Fibroblast of skin of left biceps (primary cell): ENCODE data around the gene POLRMT.
A peak's percentile ranks its signal among the peaks of the same experiment; 100 is the strongest.
"Not testable (repeated sequence)": the region's sequence is repeated elsewhere in the genome, so short reads cannot be mapped to it uniquely, and the experiment has no call there.

Source experiments
- DNase-seq, 2 experiments: peaks; one replicate each; pipeline ENCODE4 v3.0.0-alpha.2; 2013; ENCODE audit warnings: low read depth in 2 of 2

POLRMT gene

DNA sequence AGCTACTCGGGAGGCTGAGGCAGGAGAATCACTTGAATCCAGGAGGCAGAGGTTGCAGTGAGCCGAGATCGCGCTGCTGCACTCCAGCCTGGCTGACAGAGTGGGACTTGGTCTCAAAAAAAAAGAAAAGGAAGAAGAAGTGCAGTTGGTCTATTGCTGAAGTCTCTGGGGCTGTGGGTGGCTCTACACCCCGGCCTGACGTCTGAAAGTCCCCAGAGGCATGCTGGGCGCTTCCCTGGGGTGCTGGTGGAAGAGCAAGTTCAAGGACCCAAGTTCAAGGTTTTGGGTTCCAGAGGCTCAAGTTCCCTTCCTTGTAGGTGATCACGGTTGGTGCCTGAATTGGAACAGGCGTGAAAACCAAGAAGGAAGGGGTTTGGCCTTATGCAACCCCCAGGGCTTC is 39.8 kb downstream of the POLRMT start:
- DNase-seq = no peak

DNA sequence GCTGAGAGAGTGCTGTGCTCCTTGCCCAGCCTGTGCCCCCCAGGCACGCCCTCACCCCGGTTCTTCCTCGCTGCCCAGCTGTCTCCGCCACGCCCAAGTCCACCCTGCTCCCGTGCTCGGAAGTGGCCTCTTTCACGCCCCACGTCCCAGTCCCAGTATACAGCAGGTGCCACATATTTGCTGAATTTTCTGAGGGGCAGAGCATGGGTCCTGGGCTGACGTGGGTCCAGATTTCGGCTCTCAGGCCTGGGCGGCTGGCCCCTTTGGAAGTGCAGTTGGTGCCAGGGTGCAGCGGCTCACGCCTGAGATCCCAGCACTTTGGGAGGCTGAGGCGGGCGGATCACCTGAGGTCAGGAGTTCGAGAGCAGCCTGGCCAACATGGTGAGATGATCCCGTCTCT is 40.3 kb downstream of the POLRMT start:
- DNase-seq = no peak

DNA sequence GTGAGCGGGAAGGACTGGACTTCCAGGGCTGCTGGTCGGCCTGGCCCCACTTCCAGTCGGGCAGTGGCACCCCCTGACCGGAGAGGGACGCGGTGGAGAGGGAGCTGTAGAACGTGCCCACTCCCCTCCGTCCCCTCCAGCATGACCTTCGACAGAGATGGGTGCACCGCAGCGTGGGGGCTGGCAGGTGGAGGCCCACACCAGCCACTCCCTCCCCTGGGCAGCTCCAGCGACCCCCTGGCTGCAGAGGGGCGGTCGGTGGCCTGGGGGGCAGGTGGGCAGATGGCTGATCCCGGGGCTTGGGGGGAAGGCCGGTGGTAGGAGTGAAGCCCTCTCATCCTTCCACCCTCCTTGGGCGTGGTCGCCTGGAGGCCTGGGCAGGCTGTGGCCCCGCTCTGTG is 41.2 kb downstream of the POLRMT start:
- DNase-seq = no peak

DNA sequence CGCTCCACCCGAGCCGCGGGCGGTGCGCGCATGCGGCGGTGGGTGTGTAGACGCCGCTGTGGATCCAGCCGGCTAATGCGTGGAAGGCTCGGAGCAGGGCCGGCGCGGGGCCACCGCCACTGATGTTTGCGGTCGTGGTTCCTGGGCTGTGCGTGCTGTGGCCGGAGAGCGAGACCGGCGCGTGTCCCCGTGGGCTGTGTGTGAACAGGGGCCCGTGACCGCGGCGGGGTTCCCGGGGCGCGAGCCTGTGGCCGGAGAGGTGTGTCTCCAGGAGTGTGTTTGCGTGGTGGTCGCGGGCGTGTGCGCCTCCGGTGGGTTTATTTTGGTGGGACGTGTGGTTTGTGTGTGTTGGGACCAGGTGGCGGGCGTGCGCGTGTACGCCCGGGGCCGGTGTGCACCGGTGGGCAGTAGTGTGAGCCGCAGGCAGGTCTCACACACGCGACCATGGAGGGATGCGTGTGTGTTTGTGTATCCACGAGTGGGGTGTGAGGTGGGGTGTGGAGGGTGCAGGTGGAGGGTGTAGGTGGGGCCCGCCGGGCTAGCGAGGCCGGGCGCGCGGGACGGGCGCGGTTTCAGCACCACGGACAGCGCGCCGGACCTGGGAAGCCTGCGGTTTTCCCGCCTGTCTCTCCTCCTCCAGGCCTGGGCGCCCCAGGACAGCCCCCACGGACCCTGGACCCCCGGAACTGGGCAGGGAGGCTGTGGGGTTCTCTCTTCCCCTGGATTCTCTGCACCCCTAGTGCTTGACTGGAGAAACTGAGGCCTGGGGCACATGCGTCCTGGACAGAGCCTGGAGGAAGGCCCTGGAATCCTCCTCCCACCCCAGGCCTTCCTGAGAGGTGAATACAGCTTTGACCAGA is 42.0 kb downstream of the POLRMT start:
- no peak for DNase-seq

DNA sequence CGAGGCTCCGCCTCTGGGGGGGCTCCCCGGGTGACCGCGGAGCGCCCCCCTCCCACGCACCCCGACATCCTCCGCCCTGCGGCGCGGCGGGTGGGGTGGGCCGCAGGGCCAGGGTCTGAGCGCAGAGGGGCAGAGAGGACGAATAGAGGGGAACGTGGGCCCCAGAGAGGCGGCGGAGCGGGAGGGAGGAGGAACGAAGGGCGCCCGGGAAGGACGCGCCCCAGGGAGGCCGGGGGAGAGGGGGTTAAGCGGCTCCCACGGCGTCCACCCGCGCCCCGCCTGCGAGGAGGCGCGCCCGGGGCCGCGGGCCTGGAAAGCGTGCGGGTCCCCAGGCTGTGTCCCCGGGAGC is 42.6 kb downstream of the POLRMT start:
- no peak for DNase-seq

DNA sequence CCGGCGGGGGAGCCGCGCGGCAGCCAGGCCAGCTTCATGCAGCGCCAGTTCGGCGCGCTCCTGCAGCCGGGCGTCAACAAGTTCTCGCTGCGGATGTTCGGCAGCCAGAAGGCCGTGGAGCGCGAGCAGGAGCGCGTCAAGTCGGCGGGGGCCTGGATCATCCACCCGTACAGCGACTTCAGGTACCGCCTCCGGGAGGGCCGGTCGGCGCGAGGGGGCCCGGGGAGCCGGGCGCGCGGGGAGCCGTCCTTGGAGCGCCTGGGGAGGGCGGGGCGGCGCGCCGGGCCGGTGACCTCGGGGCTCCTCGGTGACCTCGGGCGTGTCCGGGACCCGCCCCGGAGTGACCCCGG is 43.0 kb downstream of the POLRMT start:
- DNase-seq = no peak

DNA sequence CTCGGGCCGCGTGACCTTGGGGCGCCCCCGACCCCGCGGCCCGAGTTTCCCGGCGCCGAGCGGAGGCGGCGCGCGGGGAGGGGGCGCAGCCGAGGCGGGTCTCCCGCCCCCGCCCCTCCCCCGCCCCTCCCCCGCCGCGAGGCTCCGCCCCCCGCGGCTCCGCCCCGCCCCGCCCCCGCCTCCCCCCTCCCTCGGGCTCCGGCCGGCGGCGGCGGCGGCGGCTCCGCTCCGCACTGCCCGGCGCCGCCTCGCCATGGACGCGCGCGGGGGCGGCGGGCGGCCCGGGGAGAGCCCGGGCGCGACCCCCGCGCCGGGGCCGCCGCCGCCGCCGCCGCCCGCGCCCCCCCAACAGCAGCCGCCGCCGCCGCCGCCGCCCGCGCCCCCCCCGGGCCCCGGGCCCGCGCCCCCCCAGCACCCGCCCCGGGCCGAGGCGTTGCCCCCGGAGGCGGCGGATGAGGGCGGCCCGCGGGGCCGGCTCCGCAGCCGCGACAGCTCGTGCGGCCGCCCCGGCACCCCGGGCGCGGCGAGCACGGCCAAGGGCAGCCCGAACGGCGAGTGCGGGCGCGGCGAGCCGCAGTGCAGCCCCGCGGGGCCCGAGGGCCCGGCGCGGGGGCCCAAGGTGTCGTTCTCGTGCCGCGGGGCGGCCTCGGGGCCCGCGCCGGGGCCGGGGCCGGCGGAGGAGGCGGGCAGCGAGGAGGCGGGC is 43.5 kb downstream of the POLRMT start, which contains the start of gene HCN2:
HCN2 (plus strand) TSS at position 189 of the 703 bp plus-strand sequence; CDS start at position 254, 65 bp downstream.
- DNase-seq = no peak

DNA sequence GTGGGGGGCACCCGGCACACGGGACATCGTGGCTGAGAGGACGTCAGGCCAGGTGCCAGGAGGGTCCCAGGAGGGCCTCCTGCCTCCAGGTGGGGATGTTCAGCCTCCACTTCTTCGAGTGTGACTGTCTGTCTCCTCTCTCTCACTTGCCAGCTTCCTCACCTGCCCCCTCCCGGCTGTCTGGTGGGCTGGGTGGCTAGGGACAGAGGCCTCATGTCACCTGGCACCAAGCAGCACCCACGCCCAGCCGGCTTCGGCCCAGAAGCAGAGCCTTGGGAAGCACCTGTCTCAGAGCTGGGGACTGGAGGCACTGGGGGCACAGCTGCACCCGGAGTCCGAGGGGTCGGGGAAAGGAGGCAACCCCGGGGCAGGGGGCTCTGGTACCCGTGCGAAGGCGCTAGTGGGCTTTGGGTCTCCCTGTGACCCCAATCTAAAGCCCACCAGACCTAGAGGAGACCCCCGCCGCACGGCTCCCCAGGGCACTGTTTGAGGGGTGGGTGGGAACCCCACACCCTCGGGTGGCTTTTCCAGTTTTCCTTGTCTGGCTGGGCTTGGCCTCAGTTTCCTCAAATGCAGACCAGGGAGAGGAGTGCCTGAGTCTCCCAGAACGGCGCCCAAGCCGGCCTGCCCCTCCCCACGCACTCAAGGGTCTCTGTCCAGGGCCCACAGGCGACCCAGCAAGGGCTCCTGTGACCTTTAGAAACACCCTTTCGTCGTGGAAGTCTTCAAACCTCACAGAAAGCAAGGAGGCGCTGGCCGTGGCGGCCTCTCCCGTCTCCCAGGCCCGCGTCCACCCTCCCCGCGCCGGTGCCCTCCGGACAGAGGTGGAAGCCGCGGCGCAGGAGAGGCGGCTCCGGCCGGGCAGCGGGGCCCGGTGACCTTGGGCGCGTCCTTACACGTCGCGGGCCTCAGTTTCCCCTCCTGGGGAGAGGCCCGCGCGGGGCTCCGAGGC is 44.3 kb downstream of the POLRMT start:
- DNase-seq = no peak

DNA sequence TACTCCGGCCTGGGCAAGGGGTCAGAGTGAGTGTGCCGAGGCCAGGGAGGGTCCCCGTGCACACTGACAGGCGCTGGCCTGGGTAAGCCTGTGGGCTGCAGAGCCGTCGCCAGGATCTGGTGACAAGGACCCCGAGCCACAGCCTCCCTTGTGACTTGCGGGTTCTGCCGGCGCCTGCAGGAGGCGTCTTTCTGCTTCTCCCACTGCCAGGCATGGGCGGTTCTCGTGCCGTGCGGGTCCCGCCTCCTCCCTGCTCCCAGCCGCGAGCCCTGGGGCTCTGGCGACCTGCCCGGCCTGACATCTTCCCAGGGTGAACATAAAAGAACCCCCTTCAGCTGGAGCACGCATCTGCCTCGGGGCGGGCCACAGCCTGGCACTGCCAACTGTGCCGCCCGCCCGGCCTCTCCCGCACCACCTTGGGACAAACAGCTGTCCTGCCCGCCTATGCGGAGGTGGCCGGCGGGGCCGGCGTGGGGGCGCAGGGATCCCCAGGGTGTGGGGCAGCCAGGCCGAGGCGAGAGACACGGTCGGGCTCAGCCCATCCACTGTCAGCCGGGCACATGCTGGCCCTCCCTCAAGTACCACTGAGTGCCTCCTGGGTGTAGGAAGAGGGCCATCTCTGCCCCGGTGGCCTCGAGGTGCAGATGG is 45.1 kb downstream of the POLRMT start:
- peak; percentile 36 to 37 for DNase-seq

DNA sequence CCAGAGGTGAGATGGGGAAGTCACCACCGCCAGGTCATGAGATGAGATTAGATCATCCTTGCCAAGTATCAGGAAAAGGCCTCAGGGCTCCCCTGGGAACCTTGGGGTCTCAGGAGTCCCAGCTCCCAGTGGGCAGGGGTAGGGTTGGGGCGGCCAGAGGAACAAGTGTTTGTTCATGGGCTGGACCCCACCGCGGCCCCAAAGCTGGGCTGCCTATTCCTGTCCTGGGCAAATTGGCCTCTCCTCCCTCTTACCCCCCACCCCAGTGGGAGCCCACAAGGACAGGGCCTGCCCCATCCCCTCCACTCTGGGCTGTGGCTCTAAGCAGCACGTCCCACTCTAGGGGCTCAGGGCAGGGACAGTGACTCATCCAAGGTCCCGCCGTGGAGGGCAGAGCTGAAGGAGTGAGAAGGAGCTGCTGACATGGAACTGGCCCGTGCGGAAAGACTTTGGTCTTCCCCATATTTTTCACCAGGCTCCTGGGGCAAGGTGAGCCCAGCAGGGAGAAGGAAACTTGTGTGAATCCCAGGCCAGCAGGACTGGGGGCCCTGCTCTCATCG is 47.7 kb downstream of the POLRMT start:
- DNase-seq = no peak

DNA sequence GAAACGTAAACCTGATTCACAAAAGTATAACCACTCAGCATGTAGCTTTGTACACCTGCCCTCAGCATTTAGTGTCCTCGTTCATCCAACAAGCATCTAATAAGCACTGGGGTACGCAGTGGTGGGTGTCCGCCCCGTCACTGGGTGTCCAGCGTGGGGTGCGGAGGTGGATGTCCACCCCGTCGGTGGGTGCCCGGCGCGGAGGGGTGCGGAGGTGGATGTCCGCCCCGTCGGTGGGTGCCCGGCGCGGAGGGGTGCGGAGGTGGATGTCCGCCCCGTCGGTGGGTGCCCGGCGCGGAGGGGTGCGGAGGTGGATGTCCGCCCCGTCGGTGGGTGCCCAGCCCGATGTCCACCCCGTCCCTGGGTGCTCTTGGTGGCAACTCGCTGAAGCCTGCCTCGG is 48.2 kb downstream of the POLRMT start:
- not testable (repeated sequence) for DNase-seq

DNA sequence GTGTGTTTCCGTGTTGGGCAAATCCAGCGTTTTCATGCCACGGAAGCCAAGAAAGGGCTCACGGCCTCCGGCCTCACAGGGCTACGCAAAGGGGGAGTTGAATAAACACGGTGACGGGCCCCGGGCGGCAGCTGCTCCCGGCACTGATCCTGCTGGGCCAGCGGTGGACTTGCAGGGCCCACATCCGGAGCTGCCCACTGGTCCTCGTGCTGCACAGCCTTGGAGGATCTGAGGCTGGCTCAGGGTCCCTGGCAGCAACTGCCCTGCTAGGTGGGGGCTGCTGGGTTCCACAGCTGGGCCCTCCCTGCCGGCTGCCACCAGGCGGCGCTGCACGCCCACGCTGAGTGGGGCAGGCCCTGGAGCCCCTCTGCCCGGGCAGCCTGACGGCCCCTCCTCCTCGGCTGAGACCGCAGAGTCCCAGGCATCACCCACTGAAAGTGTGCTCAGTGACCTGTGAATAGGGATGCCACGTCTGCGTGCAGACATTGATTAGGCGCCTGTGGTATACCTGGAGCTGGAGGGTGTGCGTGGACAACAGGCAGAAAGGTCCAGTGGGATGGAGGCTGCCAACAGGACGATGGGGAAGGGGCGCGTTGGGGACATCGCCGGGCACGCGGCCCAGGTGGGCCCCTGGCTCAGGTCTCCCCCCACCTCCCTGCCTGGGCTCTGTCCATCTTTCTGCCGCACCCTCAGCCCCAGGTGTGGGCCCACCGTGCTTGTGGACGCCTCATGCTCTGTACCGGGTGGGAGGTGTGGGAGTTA is 48.9 kb downstream of the POLRMT start:
- DNase-seq = no peak

DNA sequence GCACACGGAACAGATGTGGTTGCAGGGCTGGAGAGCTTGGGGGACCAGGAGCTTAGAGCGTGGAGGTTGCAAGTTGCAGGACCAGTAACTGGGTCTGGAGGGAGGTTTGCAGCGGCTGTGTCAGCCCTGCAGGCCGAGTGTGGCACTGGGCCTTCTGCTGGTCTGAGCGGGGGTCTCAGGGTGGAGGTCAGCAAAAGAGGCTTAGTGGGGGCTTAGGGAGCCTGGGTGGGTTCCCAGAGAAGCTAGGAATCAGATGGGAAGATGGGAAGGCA is 49.4 kb downstream of the POLRMT start:
- no peak for DNase-seq

DNA sequence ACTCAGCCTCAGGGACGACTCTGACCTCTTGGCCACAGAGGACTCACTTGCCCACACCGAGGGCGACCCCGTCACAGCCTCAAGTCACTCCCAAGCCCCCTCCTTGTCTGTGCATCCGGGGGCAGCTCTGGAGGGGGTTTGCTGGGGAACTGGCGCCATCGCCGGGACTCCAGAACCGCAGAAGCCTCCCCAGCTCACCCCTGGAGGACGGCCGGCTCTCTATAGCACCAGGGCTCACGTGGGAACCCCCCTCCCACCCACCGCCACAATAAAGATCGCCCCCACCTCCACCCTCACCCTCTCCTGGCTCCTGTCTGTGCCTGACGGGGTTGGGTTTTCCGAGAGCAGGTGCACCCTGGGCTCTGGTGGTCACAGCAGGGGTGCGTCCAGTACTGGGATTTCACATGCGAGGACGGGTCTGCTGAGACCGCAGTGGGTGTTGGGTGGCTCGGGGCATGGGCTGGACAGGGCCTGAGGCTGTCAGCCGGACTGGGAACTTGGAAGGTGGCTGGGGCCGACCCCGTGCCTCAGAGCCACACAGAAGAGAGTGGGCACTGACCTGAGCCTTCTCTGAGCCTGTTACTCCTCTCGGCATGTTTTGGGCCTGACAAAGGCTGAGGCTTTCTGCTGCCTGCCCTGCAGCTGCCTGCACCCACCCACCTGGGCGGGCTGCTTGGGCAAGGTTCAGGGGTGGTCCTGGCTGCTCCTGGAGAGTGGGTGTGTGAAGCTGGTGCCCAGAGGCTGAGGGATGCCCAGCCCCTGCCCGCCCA is 50.0 kb downstream of the POLRMT start:
- DNase-seq = no peak

DNA sequence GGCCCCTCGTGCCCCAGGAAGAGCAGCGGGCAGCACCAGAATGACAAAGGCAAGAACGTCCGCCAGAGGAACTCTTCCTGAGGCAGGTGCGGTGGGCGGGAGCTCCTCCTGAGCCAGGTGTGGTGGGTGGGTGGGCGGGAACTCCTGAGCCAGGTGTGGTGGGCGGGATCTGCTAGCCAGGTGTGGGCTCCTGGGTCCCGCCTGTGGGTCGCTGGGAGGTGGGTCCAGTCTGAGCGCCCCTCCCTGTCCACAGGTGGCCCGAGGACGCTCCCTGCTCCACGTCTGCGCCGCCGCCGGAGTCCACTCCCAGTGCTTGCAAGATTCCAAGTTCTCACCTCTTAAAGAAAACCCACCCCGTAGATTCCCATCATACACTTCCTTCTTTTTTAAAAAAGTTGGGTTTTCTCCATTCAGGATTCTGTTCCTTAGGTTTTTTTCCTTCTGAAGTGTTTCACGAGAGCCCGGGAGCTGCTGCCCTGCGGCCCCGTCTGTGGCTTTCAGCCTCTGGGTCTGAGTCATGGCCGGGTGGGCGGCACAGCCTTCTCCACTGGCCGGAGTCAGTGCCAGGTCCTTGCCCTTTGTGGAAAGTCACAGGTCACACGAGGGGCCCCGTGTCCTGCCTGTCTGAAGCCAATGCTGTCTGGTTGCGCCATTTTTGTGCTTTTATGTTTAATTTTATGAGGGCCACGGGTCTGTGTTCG is 50.7 kb downstream of the POLRMT start:
- DNase-seq = no peak

DNA sequence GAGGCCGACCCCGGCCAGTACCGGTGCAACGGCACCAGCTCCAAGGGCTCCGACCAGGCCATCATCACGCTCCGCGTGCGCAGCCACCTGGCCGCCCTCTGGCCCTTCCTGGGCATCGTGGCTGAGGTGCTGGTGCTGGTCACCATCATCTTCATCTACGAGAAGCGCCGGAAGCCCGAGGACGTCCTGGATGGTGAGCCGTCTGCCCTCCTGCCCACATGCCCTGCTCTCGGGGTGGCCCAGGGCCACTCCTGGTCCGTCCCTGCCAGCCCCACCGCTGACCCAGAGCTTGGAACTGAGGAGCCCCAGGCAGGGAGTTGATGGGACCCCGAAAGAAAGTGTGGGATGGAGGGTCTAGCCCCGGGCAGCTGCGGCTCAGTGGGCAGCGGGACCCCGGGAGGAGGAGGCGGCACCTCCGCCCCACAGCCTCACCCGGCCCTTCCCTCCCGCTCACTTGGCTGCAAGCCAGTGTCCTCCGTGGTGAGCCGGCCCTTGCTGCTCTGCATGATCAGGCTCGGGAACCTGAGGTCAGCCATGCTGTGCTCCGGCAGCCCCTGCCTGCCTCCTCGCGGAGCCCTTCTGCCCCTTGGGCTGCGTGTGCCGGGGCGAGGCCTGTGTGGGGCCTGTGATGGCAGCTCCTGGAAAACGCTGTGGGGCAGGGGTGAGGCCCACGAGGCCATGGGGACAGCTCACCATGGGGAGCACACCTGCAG is 51.8 kb downstream of the POLRMT start:
- no peak for DNase-seq

DNA sequence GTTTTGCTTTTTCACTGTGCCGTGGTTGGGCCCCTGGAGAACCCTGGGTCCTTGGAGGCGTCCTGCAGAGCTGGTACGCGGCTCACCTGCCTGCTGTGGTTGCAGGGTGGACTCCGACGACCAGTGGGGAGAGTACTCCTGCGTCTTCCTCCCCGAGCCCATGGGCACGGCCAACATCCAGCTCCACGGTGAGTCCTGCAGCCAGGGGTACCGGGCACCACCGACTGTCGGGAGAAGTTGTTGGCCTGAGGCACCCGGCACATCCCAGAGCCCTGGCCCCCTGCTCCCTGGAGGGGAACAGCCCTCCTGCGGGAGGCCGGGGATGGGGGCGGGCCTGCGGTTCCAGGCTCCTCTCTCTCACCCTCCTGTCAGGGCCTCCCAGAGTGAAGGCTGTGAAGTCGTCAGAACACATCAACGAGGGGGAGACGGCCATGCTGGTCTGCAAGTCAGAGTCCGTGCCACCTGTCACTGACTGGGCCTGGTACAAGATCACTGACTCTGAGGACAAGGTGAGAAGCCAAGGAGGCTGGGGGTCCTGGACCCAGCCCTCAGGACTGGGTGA is 53.0 kb downstream of the POLRMT start:
- no peak for DNase-seq

DNA sequence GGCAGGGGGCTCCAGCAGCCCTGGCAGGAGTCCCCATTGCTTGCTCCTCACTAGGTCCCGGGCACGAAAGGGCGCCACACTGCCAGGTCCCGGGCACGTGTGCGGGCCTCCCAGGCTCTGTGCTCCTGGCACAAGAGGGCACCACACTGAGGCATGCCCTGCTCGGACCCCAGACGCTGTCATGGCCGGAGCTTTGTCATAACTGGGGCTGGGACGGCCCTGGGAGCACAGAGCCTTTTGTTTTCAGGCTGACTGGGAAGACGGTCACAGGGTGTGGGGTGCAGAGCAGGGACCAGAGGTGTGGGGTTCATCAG is 53.5 kb downstream of the POLRMT start:
- DNase-seq = no peak
